ENCODE measurements around the gene KCNC1.

GRCh38 chr11:17781626-17782025, 47.0 kb downstream of the KCNC1 start:
- TF ChIP-seq CTCF (conservative IDR thresholded peaks at IDR 0.05 in 1 of 2, IDR thresholded peaks at IDR 0.05 in 1 of 2; ENCODE audit: extremely low read depth in 1 of 2, insufficient read depth in 1 of 2, low read depth in 1 of 2, low read length in 2 of 2) (no peak), EZH2 (IDR thresholded peaks at IDR 0.05; ENCODE audit: borderline replicate concordance, low read length) (no peak)
